OCI-LY3 (cell line): ENCODE measurements around the gene IFIH1.

ENCODE experiments used
- CTCF ChIP-seq: fragments of 200-600, 300-600 bp; sonication (generic); IDR thresholded peaks from 2 replicates; pipeline ENCODE4 v1.5.1; 2014; ENCODE audit warnings: antibody characterized with exemption, low read length, low read depth
- EZH2phosphoT487 ChIP-seq: fragments of 200-600 bp; shearing (Covaris generic); IDR thresholded peaks from 2 replicates; pipeline ENCODE4 v1.6.1; 2018; ENCODE audit warnings: antibody characterized with exemption, mixed run types, low read depth

GRCh38 chr2:162342841-162343240, 24.4 kb upstream of the IFIH1 start:
- TF ChIP-seq CTCF, result no peak
- TF ChIP-seq EZH2phosphoT487, result no peak
